ENCODE results near the gene ABCC8. TPM values are rescaled to one million over a fixed set of nuclear protein-coding genes. Genes with fewer than 3 reads are reported as not detected.

ABCC8 gene
- polyA plus RNA-seq, 3 donors, result not detected

DNA sequence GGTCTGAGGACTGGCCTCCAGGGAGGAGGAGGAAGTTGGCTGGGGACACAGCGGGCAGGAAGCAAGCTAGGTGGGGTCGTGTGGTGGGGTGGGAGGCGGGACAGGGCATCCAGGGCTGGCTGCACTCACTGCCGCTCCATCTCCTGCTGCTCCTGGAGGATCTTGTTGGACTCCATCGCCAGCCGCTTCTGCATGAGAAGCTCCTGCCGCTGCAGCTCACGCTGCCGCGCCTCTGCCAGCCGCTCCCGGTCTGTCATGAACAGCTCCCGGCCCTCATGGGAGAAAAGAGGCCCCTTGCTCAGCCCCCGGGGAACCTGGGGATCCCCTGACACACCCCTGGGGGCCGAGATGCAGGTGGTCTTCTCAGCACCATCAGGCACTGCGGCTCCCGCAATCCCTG lies 46.0 kb upstream of the ABCC8 start:
- Histone ChIP-seq H4K20me1 (ENCODE audit: insufficient read depth, low read length) (no peaks in the 10 kb centered on the region), H3K4me1 (ENCODE audit: control insufficient read depth in 1 of 2, insufficient read depth in 2 of 2, low read length in 2 of 2) (no peaks in the 10 kb centered on the region), H3K27ac (ENCODE audit: low read depth in 1 of 2, low read length in 2 of 2) (no peak overlapping the region), H3K9ac (ENCODE audit: insufficient read depth, low read length, poor library complexity, severe bottlenecking) (no peak overlapping the region), H3K79me2 (ENCODE audit: insufficient read depth, low read length) (no peaks in the 10 kb centered on the region), H3K9me3 (replicated peaks in 1 of 2; ENCODE audit: control insufficient read depth in 1 of 2, insufficient read depth in 1 of 2, low read length in 2 of 2) (no peaks in the 10 kb centered on the region), H3K27me3 (ENCODE audit: control insufficient read depth in 2 of 2, insufficient read depth in 2 of 2, low read length in 2 of 2) (no peaks in the 10 kb centered on the region), H2AFZ (ENCODE audit: insufficient read depth, low read depth, low read length, poor library complexity, severe bottlenecking) (no peak overlapping the region), H3K4me3 (replicated peaks in 1 of 3; ENCODE audit: low read depth in 2 of 3, low read length in 3 of 3) (no peak overlapping the region), H3K4me2 (replicated peaks; ENCODE audit: extremely low read depth, low read length, poor library complexity, severe bottlenecking) (no peak overlapping the region), H3K36me3 (replicated peaks in 1 of 2; ENCODE audit: control insufficient read depth in 1 of 2, insufficient read depth in 2 of 2, low read length in 2 of 2) (no peaks in the 10 kb centered on the region)
- intact Hi-C loops (cut with micrococcal nuclease), result no loop called here
- 83% methylated on average over 16 of the region's 17 CpGs for WGBS (ENCODE audit: insufficient coverage)
- H3K9me3 Mint-ChIP-seq, result peaks cover 0 to 3% (median 0%) of the 10 kb centered on the region in 7 donors
- DNase-seq, result no peak
- no peak overlapping the region for H3K4me3 Mint-ChIP-seq
- no peak overlapping the region for H3K27ac Mint-ChIP-seq
- TF ChIP-seq, protein P1, sequence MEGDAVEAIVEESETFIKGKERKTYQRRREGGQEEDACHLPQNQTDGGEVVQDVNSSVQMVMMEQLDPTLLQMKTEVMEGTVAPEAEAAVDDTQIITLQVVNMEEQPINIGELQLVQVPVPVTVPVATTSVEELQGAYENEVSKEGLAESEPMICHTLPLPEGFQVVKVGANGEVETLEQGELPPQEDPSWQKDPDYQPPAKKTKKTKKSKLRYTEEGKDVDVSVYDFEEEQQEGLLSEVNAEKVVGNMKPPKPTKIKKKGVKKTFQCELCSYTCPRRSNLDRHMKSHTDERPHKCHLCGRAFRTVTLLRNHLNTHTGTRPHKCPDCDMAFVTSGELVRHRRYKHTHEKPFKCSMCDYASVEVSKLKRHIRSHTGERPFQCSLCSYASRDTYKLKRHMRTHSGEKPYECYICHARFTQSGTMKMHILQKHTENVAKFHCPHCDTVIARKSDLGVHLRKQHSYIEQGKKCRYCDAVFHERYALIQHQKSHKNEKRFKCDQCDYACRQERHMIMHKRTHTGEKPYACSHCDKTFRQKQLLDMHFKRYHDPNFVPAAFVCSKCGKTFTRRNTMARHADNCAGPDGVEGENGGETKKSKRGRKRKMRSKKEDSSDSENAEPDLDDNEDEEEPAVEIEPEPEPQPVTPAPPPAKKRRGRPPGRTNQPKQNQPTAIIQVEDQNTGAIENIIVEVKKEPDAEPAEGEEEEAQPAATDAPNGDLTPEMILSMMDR (IDR thresholded peaks at IDR 0.05), result no peak
- no peaks in the 10 kb centered on the region for H3K4me1 Mint-ChIP-seq
- peaks cover 1 to 3% (median 3%) of the 10 kb centered on the region in 3 donors for H3K27me3 Mint-ChIP-seq (ENCODE audit: low read depth in 3 of 3)
- no peaks in the 10 kb centered on the region for H3K36me3 Mint-ChIP-seq

DNA sequence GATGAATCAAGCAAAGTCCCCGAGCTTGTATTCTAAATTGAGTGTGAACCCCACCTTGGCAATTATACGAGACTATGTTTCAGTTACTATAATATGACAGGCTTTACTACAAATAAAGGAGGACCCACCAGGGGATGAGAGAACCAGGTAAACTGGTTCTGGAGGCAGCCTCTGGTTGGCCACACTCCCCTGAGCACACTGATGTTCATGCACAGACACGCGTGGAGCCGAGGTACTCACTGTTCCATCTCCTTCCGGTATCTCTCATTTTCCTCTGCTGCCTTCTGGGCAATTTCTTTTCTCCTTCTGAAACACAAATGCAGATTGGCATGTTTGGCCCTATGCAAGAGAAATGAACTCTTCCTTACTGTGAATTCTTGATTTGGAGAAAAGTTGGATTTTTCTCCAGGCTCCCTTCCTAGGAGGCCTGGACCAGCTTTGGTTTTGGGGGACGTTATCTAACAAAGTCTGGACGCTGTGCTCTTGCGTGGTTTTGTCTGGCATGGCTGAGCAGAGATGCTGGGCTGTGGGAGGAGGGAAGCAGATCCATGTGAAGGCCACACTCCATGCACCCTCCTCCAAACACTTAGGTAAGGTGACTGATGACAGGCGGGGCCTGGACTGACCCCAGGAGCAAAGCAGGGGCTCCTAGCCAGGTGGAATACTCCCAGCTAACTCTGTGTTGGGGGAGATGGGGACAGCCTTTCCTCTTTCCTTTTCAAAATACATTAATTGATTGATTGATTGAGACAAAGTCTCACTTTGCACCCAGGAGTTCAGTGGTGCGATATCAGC lies 44.7 kb upstream of the ABCC8 start:
- Histone ChIP-seq H4K20me1 (ENCODE audit: insufficient read depth, low read length) (no peaks in the 10 kb centered on the region), H3K36me3 (replicated peaks in 1 of 2; ENCODE audit: control insufficient read depth in 1 of 2, insufficient read depth in 2 of 2, low read length in 2 of 2) (no peaks in the 10 kb centered on the region), H3K27me3 (ENCODE audit: control insufficient read depth in 2 of 2, insufficient read depth in 2 of 2, low read length in 2 of 2) (no peaks in the 10 kb centered on the region), H3K4me3 (replicated peaks in 1 of 3; ENCODE audit: low read depth in 2 of 3, low read length in 3 of 3) (no peak overlapping the region), H3K4me2 (replicated peaks; ENCODE audit: extremely low read depth, low read length, poor library complexity, severe bottlenecking) (no peak overlapping the region), H3K27ac (ENCODE audit: low read depth in 1 of 2, low read length in 2 of 2) (no peak overlapping the region), H3K79me2 (ENCODE audit: insufficient read depth, low read length) (no peaks in the 10 kb centered on the region), H3K9me3 (replicated peaks in 1 of 2; ENCODE audit: control insufficient read depth in 1 of 2, insufficient read depth in 1 of 2, low read length in 2 of 2) (no peaks in the 10 kb centered on the region), H3K4me1 (ENCODE audit: control insufficient read depth in 1 of 2, insufficient read depth in 2 of 2, low read length in 2 of 2) (no peaks in the 10 kb centered on the region), H2AFZ (ENCODE audit: insufficient read depth, low read depth, low read length, poor library complexity, severe bottlenecking) (no peak overlapping the region), H3K9ac (ENCODE audit: insufficient read depth, low read length, poor library complexity, severe bottlenecking) (no peak overlapping the region)
- H3K27me3 Mint-ChIP-seq (ENCODE audit: low read depth in 3 of 3), result peaks cover 3 to 6% (median 5%) of the 10 kb centered on the region in 3 donors
- no peaks in the 10 kb centered on the region for H3K36me3 Mint-ChIP-seq
- H3K9me3 Mint-ChIP-seq, result peaks cover 0 to 3% (median 0%) of the 10 kb centered on the region in 7 donors
- DNase-seq, result no peak
- TF ChIP-seq, protein P1 (IDR thresholded peaks at IDR 0.05), result no peak
- H3K27ac Mint-ChIP-seq, result peak overlapping the region in 1 of 7 donors; percentile 21
- 93% methylated on average over 4 of the region's 11 CpGs for WGBS (ENCODE audit: insufficient coverage)
- intact Hi-C loops (cut with micrococcal nuclease), result no loop called here
- H3K4me3 Mint-ChIP-seq, result no peak overlapping the region
- no peaks in the 10 kb centered on the region for H3K4me1 Mint-ChIP-seq

All from CD14-positive monocyte (primary cell).